Adrenal gland (tissue), 12 donors: ENCODE measurements around the gene STAT1. TPM values are rescaled to one million over a fixed set of nuclear protein-coding genes. Genes with fewer than 3 reads are reported as not detected.

ENCODE experiments used
- DNase-seq, 7 donors: peaks; one replicate each; pipeline ENCODE4 v3.0.0-alpha.2; 2019 to 2020
- H3K27ac ChIP-seq, 5 donors: fragments of 200-600 bp; sonication (generic) in 4 of 5; 1 replicate in 3 of 5; 2 replicates in 2 of 5; pipeline versions ENCODE4 v1.5.1 to v1.8.0; 2016 to 2020; ENCODE audit warnings: mild to moderate bottlenecking in 1 of 5
- H3K27me3 ChIP-seq: fragments of 200-600 bp; 2 replicates; pipeline ENCODE4 v1.8.0; 2021
- H3K36me3 ChIP-seq, 2 donors: fragments of 200-600 bp; replicated peaks in 1 of 2; 1 replicate in 1 of 2; 2 replicates in 1 of 2; pipeline versions ENCODE4 v1.5.1 to v1.8.0; 2018 to 2022
- H3K4me1 ChIP-seq, 2 donors: fragments of 200-600 bp; replicated peaks in 1 of 2; 1 replicate in 1 of 2; 2 replicates in 1 of 2; pipeline versions ENCODE4 v1.5.1 to v1.8.0; 2018 to 2021
- H3K4me3 ChIP-seq, 4 donors: fragments of 200-600 bp; sonication (generic) in 3 of 4; one replicate each; pipeline ENCODE4 v1.5.1; 2016 to 2018
- H3K9me3 ChIP-seq, 3 donors: fragments of 200-600 bp; sonication (generic) in 1 of 3; replicated peaks in 1 of 3; 1 replicate in 2 of 3; 2 replicates in 1 of 3; pipeline versions ENCODE4 v1.5.1 to v1.8.0; 2016 to 2021
- CTCF ChIP-seq, 6 experiments: fragments of 450-650 bp in 4 of 6; fragments of 200-600 bp in 2 of 6; sonication (generic) in 1 of 6; IDR thresholded peaks; 1 replicate in 5 of 6; 2 replicates in 1 of 6; pipeline versions ENCODE4 v1.5.1 to v1.8.0; 2016 to 2021; ENCODE audit warnings: antibody characterized with exemption in 6 of 6, mild to moderate bottlenecking in 2 of 6, moderate library complexity in 1 of 6
- POLR2A ChIP-seq, 2 donors: fragments of 450-650 bp; IDR thresholded peaks; one replicate each; pipeline ENCODE4 v1.6.1; 2017; ENCODE audit warnings: antibody characterized with exemption in 2 of 2, mild to moderate bottlenecking in 2 of 2, moderate library complexity in 1 of 2
- WGBS, 4 donors: extraction: QIAGEN DNeasy Blood & Tissue Kit in 2 of 4; methylation state at CpG; one replicate each; pipeline versions ENCODE4 v1.1.5 to v1.1.7; 2013 to 2017; 5-methylcytosine and 5-hydroxymethylcytosine counted together
- intact Hi-C, 2 donors: fragments of 100-400 bp; cut with DNase I; formaldehyde crosslinking; loops; one replicate each; pipeline versions ENCODE4 v1.14.1 to v1.15.0; 2022 to 2023
- polyA plus RNA-seq, 3 donors: library from polyadenylated mRNA; stranded (reverse); fragments of 200-250 nt in 2 of 3; fragments of 350-450 nt in 1 of 3; fragmentation: Illumina TruSeq in 1 of 3; extraction: RNeasy Lipid Tissue Mini Kit (QIAGEN cat#74804) in 1 of 3; gene quantifications; one replicate each; pipeline ENCODE4 v1.2.3, GENCODE V29; 2013 to 2014
- total RNA-seq, 9 donors: library from RNA; depleted of rRNA in 4 of 9; stranded (reverse); fragments of >200 nt in 4 of 9; fragments of 120-200 nt in 1 of 9; fragmentation: NEBNext Ultra II Directional in 1 of 9; extraction: Animal tissue kit (Norgen Biotek cat#: 25700) in 1 of 9; gene quantifications; one replicate each; pipeline versions ENCODE4 v1.1.0 to v1.2.4, GENCODE V29; 2013 to 2023
- donor health status: healthy with polysubstance abuse.
- donor health status: Bipolar disorder and iron deficiency.
- donor health status: DM: yes; HTN: yes; CAD: no.
- donor health status: DM: no; HTN: no; CAD: no.
- donor health status: DM: no; HTN: no; CAD: no.
- donor health status: DM: yes; HTN: yes; CAD: no.

STAT1 gene
- total and polyA plus RNA-seq, 12 donors = 11.9 to 165 (median 75.6) TPM

- no peak overlapping the region for H3K4me3 ChIP-seq
- peaks cover 0 to 49% of the 10 kb centered on the region in 2 donors for H3K36me3 ChIP-seq
- WGBS, 4 donors = 48 to 56% (median 53%) methylated on average over 7 of the region's 7 CpGs
- no peaks in the 10 kb centered on the region for H3K9me3 ChIP-seq
- no peaks in the 10 kb centered on the region for H3K27me3 ChIP-seq
- peaks cover 7 to 27% of the 10 kb centered on the region in 2 donors for H3K4me1 ChIP-seq
- peak overlapping the region in 1 of 5 donors; percentile 24 for H3K27ac ChIP-seq
- TF ChIP-seq POLR2A (IDR thresholded peaks at IDR 0.05) (no peak), CTCF (IDR thresholded peaks at IDR 0.05) (no peak)
- peak in 4 of 7 donors; percentile 52 to 64 (median 60) for DNase-seq
- intact Hi-C loops = no loop called here
Observed at GRCh38 chr2:190929919-190930318, 84.1 kb downstream of the STAT1 start.

- no peak for TF ChIP-seq CTCF (IDR thresholded peaks at IDR 0.05)
- no peak for TF ChIP-seq POLR2A (IDR thresholded peaks at IDR 0.05)
- Histone ChIP-seq H3K27me3 (no peaks in the 10 kb centered on the region), H3K4me3 (no peak overlapping the region), H3K9me3 (no peaks in the 10 kb centered on the region), H3K27ac (peak overlapping the region in 1 of 5 donors; percentile 5), H3K4me1 (peaks cover 7 to 23% of the 10 kb centered on the region in 2 donors), H3K36me3 (peaks cover 3 to 71% of the 10 kb centered on the region in 2 donors)
- intact Hi-C loops = no loop called here
- 53 to 58% (median 54%) methylated on average over 2 of the region's 2 CpGs for WGBS, 4 donors
- no peak for DNase-seq
Observed at GRCh38 chr2:190927301-190927700, 86.7 kb downstream of the STAT1 start.

- TF ChIP-seq POLR2A (IDR thresholded peaks at IDR 0.05) (no peak), CTCF (IDR thresholded peaks at IDR 0.05) (no peak)
- Histone ChIP-seq H3K27ac (no peak overlapping the region), H3K4me1 (peaks cover 7 to 17% of the 10 kb centered on the region in 2 donors), H3K36me3 (peaks cover 3 to 57% of the 10 kb centered on the region in 2 donors), H3K4me3 (no peak overlapping the region), H3K9me3 (no peaks in the 10 kb centered on the region), H3K27me3 (no peaks in the 10 kb centered on the region)
- intact Hi-C loops = no loop called here
- no peak for DNase-seq
- 33 to 60% (median 42%) methylated on average over 1 of the region's 1 CpG for WGBS, 4 donors
Observed at GRCh38 chr2:190922376-190922775, 91.6 kb downstream of the STAT1 start.

- peaks cover 3 to 46% of the 10 kb centered on the region in 2 donors for H3K36me3 ChIP-seq
- 88 to 98% (median 96%) methylated on average over 3 of the region's 3 CpGs for WGBS, 4 donors
- intact Hi-C loops = no loop called here
Observed at GRCh38 chr2:190920085-190920484, 93.9 kb downstream of the STAT1 start.

More at GRCh38 chr2:190920085-190920484, 93.9 kb downstream of the STAT1 start:
- peaks cover 0 to 6% of the 10 kb centered on the region in 2 donors for H3K4me1 ChIP-seq
- DNase-seq = no peak
- no peak overlapping the region for H3K27ac ChIP-seq
- no peaks in the 10 kb centered on the region for H3K9me3 ChIP-seq
- no peak for TF ChIP-seq POLR2A (IDR thresholded peaks at IDR 0.05)
- TF ChIP-seq CTCF (IDR thresholded peaks at IDR 0.05) = no peak
- no peak overlapping the region for H3K4me3 ChIP-seq
- H3K27me3 ChIP-seq = no peaks in the 10 kb centered on the region

Other genes with a start within 250 kb of the STAT1 start
- gene GLS, start 133.3 kb downstream of the STAT1 start, total RNA-seq = 100 to 1,000 TPM; 103 to 527 (median 278) TPM
- 10 to 100 TPM; 55.3 to 92.2 (median 80.6) TPM for gene GLS, start 133.3 kb downstream of the STAT1 start, polyA plus RNA-seq
- 1 to 10 TPM in 6 of 9 donors, under 1 TPM in 3; 0.52 to 4.9 (median 1.3) TPM for gene STAT4, start 136.8 kb upstream of the STAT1 start, total RNA-seq
- gene STAT4, start 136.8 kb upstream of the STAT1 start, polyA plus RNA-seq = 1 to 10 TPM; 1.8 to 5.1 (median 4.1) TPM
- gene MYO1B, start 231.2 kb upstream of the STAT1 start, total RNA-seq = 10 to 100 TPM in 7 of 9 donors, 1 to 10 TPM in 2; 8.0 to 24.0 (median 15.4) TPM
- gene MYO1B, start 231.2 kb upstream of the STAT1 start, polyA plus RNA-seq = 10 to 100 TPM in 1 of 3 donors, 1 to 10 TPM in 2; 6.9 to 18.0 (median 6.9) TPM